Stimulated activated CD4-positive, alpha-beta T cell treated with anti-CD3 and anti-CD28 coated beads, Interleukin-1b, Interleukin-23, amount 100 ng/mL, for 48 hours (primary cell): ENCODE data around the gene ZNF669.

Experiments used
- DNase-seq: peaks from one replicate; pipeline ENCODE4 v3.0.0-alpha.2; 2020

The ZNF669 gene

DNA sequence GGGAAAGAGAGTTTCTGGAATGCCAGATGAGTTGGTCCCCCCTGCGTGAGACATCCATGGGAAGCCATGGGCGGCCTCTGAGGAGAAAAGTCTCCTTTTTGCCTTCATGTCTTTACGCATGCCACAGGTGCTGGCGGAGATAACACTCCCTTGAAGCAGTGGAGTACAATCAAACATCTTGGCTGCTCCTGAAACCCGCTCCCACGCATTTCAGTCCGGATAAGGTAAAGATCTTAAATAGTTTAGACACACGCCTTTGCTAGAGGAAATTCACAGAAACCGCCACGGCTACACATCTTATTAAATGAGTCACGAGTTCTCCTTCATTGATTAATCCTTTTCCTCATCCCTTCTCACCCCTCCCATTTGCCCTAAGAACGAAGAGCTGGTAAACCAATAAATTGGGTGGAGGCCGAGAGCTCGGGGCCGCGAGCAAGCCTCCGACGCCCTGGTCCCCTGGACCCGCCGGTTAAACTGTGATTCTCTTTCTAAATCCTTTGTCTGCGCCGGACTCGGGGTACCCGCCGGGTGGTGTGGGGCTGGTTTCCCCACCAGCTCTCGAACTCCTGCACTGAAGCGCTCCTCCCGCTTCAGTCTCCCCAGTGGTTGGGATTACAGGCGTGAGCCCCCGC lies 6.6 kb upstream of the ZNF669 start:
- DNase-seq: peak; percentile 54

- no peak for DNase-seq
Measured at GRCh38 chr1:247107694-247108093, 3.5 kb upstream of the ZNF669 start.

GRCh38 chr1:247105966-247106365 lies 1.8 kb upstream of the ZNF669 start:
- no peak for DNase-seq

- no peak for DNase-seq
Measured at GRCh38 chr1:247104965-247105364, 809 bp upstream of the ZNF669 start.

GRCh38 chr1:247102381-247102780 lies 1.8 kb downstream of the ZNF669 start:
- no peak for DNase-seq

DNA sequence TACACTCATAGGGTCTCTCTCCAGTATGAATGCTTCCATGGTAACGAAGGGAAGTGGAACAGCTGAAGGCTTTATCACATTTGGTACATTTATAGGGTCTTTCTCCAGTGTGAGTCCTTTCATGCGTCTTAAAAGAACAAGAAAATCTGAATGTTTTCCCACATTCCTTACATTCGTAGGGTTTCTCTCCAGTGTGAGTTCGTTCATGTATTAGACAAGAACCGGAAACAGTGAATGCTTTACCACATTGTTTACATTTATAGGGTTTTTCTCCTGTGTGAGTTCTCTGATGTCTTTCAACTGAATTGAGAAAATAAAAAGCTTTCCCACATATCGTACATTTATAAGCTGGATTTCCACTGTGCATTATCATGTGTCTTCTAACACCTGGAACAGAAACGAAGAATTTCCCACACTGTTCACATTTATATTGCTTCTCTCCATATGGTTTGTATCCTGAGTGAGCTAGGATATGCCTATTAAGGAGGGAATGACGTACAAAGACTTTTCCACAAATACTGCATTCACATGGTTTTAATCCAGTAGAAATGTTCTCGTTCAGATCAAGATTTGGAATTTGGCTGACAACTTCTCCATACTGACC lies 3.4 kb downstream of the ZNF669 start:
- no peak for DNase-seq

GRCh38 chr1:247096958-247097357 lies 7.2 kb downstream of the ZNF669 start:
- DNase-seq: no peak

- DNase-seq: no peak
Measured at GRCh38 chr1:247096544-247096943, 7.6 kb downstream of the ZNF669 start.

- DNase-seq: no peak
Measured at GRCh38 chr1:247096112-247096511, 8.0 kb downstream of the ZNF669 start.

DNA sequence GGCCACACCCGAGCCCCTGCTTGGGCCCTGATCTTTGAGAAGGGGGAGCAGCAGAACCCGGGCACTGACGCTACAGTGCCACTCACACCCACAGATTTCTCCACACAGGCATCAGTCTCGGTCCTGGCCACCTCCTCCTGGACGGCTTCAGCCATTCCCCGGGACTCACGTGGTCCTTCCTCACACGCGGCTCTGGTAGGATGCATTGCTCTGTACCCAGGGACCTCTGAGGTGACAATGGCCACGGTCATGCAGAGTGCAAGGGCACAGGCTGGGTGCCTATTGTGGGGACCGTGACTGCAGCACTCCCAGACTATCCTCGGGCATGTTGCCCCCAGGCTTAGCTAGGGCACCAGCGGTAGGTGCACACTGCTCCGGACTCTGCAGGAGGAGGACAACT lies 13.7 kb downstream of the ZNF669 start:
- DNase-seq: no peak

DNA sequence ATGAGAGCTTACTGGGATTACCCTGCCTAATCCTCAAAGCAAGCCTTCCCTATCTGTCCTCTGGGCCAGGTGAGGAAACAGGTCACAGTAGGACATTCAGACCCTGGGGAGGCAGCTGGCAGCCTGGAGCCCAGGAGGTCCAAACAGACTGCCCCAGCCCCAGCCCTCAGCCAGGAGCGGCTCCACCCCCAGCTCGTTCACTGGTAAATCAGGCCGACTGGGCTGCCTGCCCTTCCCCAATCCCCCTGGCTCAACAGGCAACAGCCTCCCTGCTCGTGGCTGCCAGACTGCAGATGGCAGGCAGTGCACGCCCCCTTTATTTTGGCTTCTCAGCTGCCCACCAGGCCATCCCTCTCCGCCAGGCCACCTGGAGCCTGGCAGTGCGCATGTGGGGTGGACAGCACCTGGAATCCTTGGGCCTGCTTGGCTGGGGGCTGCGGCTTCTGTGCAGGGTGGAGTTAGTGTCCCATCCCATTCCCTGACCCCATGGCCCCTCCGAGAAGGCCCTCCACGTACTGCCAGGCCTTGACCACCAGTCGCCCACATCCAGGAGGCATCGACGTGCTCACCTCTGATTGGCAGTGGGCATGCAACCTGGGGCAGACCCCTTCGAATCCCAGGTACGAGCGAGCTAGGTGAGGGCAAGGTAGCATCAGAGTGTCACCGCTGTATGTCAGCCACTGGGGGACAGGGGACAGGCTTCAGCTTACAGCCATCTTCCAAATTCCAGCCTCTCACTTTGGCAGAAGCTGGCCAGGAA lies 14.4 kb downstream of the ZNF669 start:
- DNase-seq: no peak

DNA sequence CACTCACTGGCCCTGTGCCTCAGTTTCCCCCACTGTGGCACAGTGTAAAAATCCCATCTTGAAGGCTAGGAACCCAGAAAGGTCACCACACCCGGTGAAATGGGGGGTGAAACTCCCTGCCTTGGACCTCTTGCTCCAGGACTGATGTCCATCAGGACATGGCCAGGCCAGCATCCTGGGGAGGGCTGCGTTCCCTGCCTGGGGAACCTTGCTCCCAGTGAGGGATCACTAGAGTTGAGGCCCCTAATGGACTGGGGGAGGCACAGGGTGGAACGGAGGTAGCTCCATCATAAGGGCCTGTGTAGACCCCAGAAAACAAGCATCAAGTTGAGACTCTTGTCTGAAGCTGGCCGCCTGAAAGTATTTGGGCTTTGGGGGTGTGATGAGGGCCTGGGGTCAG lies 15.2 kb downstream of the ZNF669 start:
- DNase-seq: no peak

DNA sequence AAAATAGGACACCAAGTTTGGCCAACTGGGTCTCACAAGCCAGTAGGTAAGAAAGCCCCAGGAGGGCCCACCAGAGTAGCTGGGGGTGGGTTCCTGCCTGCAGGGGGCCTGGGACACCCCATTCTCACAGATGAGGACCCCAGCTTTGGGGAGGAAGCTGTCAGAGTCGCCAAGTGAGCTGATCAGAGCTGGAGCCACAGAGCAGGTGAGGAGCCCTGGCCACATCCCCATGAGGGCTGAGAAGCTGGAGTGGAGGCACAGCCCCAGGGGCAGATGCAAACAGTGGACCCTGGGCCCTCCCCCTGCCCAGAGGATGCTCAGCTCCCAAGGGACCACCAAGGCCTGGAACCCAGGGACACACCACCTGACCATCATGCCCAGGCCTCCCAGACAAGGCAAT lies 16.9 kb downstream of the ZNF669 start:
- no peak for DNase-seq

DNA sequence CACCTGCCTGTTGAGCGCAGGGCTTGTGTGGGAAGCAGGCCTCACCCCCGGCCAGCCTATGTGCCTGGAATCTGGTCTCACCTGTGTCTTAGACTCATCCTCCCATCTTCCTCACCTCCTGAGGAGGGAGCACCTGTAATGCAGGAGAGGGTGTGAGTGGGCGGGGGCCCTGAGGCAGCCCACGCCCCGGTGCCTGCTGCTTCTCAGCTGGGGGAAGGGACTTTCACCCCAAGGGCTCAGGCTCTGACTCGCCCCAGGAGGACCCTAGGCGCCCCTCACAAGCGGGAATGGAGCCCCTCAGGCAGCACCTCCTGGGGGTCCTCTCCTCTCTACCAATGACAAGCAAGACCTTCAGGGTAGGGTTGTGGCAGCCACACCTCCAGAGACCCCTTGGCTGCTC lies 18.8 kb downstream of the ZNF669 start:
- DNase-seq: no peak

- no peak for DNase-seq
Measured at GRCh38 chr1:247084771-247085170, 19.4 kb downstream of the ZNF669 start.

DNA sequence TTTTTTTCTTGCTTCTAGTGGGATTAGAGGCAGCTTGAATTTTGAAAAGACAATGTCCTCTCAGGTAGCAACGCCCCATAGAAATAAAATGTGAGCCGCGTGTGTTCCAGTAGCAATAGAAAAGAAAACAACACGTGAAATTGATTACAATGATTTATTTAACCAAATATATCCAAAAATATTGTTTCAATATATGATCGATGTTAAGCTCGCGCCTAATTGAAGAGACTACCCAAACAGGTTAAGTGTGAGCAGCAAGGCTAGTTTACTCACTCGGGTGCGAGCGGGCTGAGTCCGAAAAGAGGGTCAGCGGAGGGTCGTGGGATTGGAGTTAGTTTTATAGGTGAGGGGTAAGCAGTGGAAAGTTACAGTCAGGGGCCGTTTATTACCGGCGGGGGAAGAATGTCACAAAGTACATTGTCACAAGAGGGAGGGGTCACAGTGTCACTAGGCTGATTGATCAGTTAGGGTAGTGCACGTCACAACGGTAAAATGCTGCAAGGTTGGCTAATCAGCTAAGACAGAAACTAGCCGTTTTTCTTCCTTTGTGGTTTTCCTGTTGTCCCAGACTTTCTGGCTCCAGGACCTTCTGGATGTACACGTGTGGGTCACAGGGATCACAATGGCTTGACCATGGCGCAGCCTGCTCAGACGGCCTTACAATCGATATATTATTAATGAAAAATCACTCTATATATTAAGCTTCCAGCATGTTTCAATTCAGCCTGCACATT lies 24.8 kb downstream of the ZNF669 start:
- no peak for DNase-seq

- DNase-seq: peak; percentile 93
Measured at GRCh38 chr1:247078258-247079140, 25.7 kb downstream of the ZNF669 start, which contains the start of gene ZNF670. TSS of gene ZNF670 (minus strand) at chr1:247078811. CDS start at chr1:247078596, 215 bp downstream.

DNA sequence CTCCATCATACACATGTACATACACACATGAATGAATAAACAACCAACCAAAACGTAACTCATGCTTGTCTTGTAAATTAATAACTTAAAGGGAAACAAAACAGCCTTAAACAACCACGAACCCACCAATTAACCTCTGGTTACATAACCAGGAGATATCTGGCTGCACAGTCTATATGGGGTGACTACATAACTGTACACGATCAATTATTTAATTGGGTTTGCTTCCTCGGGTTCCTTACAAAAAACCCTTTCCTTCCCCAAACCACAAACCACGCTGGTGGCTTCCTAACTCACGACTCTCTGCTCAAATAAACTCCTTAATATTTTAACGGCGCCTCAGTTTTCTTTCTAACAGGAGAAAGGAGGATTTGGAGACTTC lies 26.3 kb downstream of the ZNF669 start:
- no peak for DNase-seq

DNA sequence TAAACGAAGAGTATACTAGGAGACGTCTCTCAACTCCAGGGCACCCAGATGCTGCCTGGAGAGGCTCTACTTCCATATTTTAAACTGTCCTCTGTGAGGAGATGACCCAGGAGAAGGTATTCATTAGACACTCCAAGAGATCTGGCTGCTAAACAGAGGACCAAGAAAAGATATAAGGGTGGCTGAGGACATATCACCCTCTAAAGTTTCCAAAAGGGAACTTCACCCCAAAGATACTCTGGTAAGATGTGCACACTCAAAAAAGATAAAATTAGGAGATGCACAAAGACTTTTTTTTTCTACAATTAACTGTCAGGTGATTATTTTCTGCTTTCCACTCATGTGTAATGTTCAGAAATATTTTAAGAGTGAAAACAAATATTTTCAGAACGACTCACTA lies 26.9 kb downstream of the ZNF669 start:
- no peak for DNase-seq

DNA sequence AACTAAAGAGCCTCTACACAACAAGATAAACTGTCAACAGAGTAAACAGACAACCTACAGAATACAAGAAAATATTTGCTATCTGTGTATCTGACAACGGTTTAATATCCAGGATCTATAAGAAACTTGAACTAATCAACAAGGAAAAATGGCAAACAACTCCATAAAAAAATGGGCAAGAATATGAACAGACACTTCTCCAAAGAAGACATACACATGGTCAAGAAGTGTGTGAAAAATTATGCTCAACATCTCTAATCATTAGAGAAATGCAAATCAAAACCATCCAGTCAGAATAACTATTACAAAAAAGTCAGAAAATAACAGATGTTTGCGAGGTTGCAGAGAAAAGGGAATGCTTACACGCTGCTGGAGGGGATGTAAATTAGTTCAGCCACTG lies 33.5 kb downstream of the ZNF669 start:
- no peak for DNase-seq

DNA sequence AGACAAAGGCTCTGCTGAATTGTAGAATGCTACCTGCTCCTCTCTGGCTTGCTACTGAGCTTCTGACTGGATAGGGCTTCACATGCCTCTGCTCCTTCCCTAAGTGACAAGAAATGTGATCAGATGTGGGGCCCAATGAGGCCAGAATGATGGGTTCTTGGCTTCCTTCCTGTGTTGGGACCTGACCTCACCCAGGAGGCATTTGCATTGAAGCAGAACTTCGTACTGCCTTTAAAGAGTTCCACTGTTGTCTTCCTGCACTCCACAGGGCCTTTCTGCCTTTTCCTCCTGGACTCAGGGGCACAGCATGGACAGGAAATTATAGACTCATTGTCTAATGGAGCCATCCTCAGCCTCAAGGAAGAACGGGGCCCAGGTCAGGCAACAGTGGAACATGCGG lies 39.9 kb downstream of the ZNF669 start:
- DNase-seq: no peak

DNA sequence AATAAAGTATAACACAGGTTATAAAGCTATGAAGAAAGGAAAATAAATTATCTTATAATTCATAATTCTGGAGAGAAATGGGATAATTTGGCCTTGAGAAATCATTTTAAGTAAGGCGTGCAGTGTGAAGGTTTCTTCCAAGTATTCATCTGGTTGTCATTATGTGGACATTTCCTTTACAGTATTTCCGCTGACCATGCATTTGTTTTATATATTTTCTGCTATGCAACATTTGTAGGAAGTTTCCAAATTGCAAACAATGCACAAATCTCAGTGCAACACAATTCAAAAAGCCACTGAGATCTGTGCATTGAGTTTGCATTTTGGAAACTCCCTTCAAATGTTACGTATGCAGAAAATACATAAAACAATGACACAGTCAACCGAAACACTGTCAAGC lies 43.4 kb downstream of the ZNF669 start:
- DNase-seq: no peak

- no peak for DNase-seq
Measured at GRCh38 chr1:247056071-247056470, 48.1 kb downstream of the ZNF669 start.
